HepG2 (cell line): ENCODE data around the gene CPNE5. TPM values are rescaled to one million over a fixed set of nuclear protein-coding genes. Genes with fewer than 3 reads are reported as not detected.

Experiments used
- ATAC-seq: fragments of 200-7000 bp; cut with Tn5 transposase; 3 replicates; pipeline ENCODE4 v1.9.1; 2020; ENCODE audit warnings: mild to moderate bottlenecking, moderate library complexity
- BruUV-seq: library from RNA; stranded (reverse); fragments of 400-500 nt; replicated peaks from 2 replicates; lab custom pipeline; 2021; lab: Mats Ljungman, UMichigan
- CTCF ChIA-PET: fragments of 300-600 bp; formaldehyde crosslinking; extraction: SDS; loops from one replicate; lab custom pipeline; 2021; ENCODE audit warnings: low total read pairs, inconsistent platforms, low intra/inter-chr PET ratio; lab: Yijun Ruan, JAX
- POLR2A ChIA-PET: fragments of 350-600 bp; sonication (Branson Sonifier 250); formaldehyde crosslinking; loops from one replicate; lab custom pipeline; 2020; ENCODE audit warnings: antibody characterized with exemption, inconsistent platforms; lab: Yijun Ruan, JAX
- DNase-seq: peaks from one replicate; pipeline ENCODE4 v3.0.0-alpha.2; 2015; ENCODE audit warnings: low spot score
- FAIRE-seq: peaks from 3 replicates; lab custom pipeline; 2011; peaks lifted over from hg19 to GRCh38; lab: Jason Lieb, UNC
- H2AFZ ChIP-seq: one replicate; pipeline ENCODE4 v1.6.1; 2011; ENCODE audit warnings: low read length, inconsistent platforms
- H3K27ac ChIP-seq: fragments of 300-600 bp; 3 replicates; pipeline ENCODE4 v1.8.0; 2011; ENCODE audit warnings: mixed run types, mild to moderate bottlenecking, mixed read lengths, low read length, inconsistent platforms; ENCODE audit not compliant: insufficient read depth; ENCODE audit errors: extremely low read length
- H3K27me3 ChIP-seq, 2 experiments: fragments of 200-600 bp in 1 of 2; 2 replicates in 1 of 2; 3 replicates in 1 of 2; pipeline versions ENCODE4 v1.6.0 to v1.8.0; 2011; ENCODE audit warnings: low read length in 2 of 2, mild to moderate bottlenecking in 2 of 2, moderate library complexity in 2 of 2, inconsistent platforms in 1 of 2; ENCODE audit not compliant: insufficient read depth in 2 of 2, control insufficient read depth in 1 of 2
- H3K36me3 ChIP-seq, 2 experiments: fragments of 200-600 bp in 1 of 2; replicated peaks in 1 of 2; 2 replicates in 1 of 2; 3 replicates in 1 of 2; pipeline versions ENCODE4 v1.5.1 to v1.8.0; 2011; ENCODE audit warnings: low read length in 2 of 2, inconsistent platforms in 1 of 2; ENCODE audit not compliant: insufficient read depth in 2 of 2, control insufficient read depth in 1 of 2
- H3K4me1 ChIP-seq: 2 replicates; pipeline ENCODE4 v1.5.1; 2012; ENCODE audit warnings: low read length, inconsistent platforms; ENCODE audit not compliant: insufficient read depth
- H3K4me2 ChIP-seq: 2 replicates; pipeline ENCODE4 v1.6.0; 2011; ENCODE audit warnings: low read depth, low read length, inconsistent platforms
- H3K4me3 ChIP-seq, 3 experiments: fragments of 200-600 bp in 1 of 3; sonication (generic), shearing (Covaris generic) in 1 of 3; replicated peaks in 1 of 3; 2 replicates each; pipeline ENCODE4 v1.5.1; 2011 to 2016; ENCODE audit warnings: low read length in 3 of 3, inconsistent platforms in 2 of 3, low read depth in 2 of 3, mild to moderate bottlenecking in 2 of 3, control low read depth in 1 of 3, mixed read lengths in 1 of 3; ENCODE audit not compliant: insufficient read depth in 1 of 3
- H3K79me2 ChIP-seq: one replicate; pipeline ENCODE4 v1.6.1; 2011; ENCODE audit warnings: low read length, inconsistent platforms; ENCODE audit not compliant: insufficient read depth
- H3K9ac ChIP-seq: 2 replicates; pipeline ENCODE4 v1.6.0; 2011; ENCODE audit warnings: mild to moderate bottlenecking, low read depth, low read length, inconsistent platforms; ENCODE audit not compliant: insufficient read depth
- H3K9me3 ChIP-seq: 2 replicates; pipeline ENCODE4 v1.5.1; 2012; ENCODE audit warnings: mild to moderate bottlenecking, low read length
- H4K20me1 ChIP-seq: 2 replicates; pipeline ENCODE4 v1.6.0; 2011; ENCODE audit warnings: inconsistent platforms, mild to moderate bottlenecking, low read length, moderate library complexity; ENCODE audit not compliant: insufficient read depth
- CCAR2 ChIP-seq: fragments of 200-400 bp; formaldehyde crosslinking; optimal IDR thresholded peaks from 2 replicates; pipeline ENCODE3; 2018; ENCODE audit warnings: low read depth, mild to moderate bottlenecking, low read length, moderate library complexity
- HNF4A ChIP-seq: sonication (generic); formaldehyde crosslinking; IDR thresholded peaks from 2 replicates; pipeline ENCODE4 v1.4.0; 2020; ENCODE audit warnings: missing genetic modification reagents
- PHF21A ChIP-seq: sonication (generic); formaldehyde crosslinking; IDR thresholded peaks from 2 replicates; pipeline ENCODE4 v1.5.0; 2020; ENCODE audit warnings: mild to moderate bottlenecking, missing genetic modification reagents
- THAP7 ChIP-seq: sonication (generic); formaldehyde crosslinking; IDR thresholded peaks from 2 replicates; pipeline ENCODE4 v1.8.1; 2023; ENCODE audit warnings: mild to moderate bottlenecking, missing genetic modification reagents
- TRIM22 ChIP-seq: fragments of 450-650 bp; IDR thresholded peaks from 2 replicates; pipeline ENCODE4 v1.6.1; 2017
- ZBTB3 ChIP-seq: sonication (generic); formaldehyde crosslinking; IDR thresholded peaks from 2 replicates; pipeline ENCODE4 v1.4.0; 2020; ENCODE audit warnings: low read depth, mild to moderate bottlenecking, moderate library complexity, missing genetic modification reagents, borderline replicate concordance
- ZBTB37 ChIP-seq: sonication (generic); formaldehyde crosslinking; IDR thresholded peaks from 2 replicates; pipeline ENCODE4 v1.4.0; 2020; ENCODE audit warnings: mild to moderate bottlenecking, missing genetic modification reagents
- ZBTB8A ChIP-seq: sonication (generic); formaldehyde crosslinking; IDR thresholded peaks from 2 replicates; pipeline ENCODE4 v1.4.0; 2020; ENCODE audit warnings: mild to moderate bottlenecking, low read depth, missing genetic modification reagents, borderline replicate concordance
- ZNF225 ChIP-seq: sonication (generic); formaldehyde crosslinking; IDR thresholded peaks from 2 replicates; pipeline ENCODE4 v1.4.0; 2020; ENCODE audit warnings: mild to moderate bottlenecking, missing genetic modification reagents
- ZNF260 ChIP-seq: sonication (generic); formaldehyde crosslinking; IDR thresholded peaks from 2 replicates; pipeline ENCODE4 v1.4.0; 2020; ENCODE audit warnings: missing genetic modification reagents, low read depth, mild to moderate bottlenecking, borderline replicate concordance
- ZNF33A ChIP-seq: sonication (generic); formaldehyde crosslinking; IDR thresholded peaks from 2 replicates; pipeline ENCODE4 v1.5.1; 2020; ENCODE audit warnings: missing genetic modification reagents, mild to moderate bottlenecking, moderate library complexity, borderline replicate concordance
- ZNF446 ChIP-seq: sonication (generic); formaldehyde crosslinking; IDR thresholded peaks from 2 replicates; pipeline ENCODE4 v1.5.0; 2020; ENCODE audit warnings: mild to moderate bottlenecking, missing genetic modification reagents
- ZNF576 ChIP-seq: sonication (generic); formaldehyde crosslinking; IDR thresholded peaks from 2 replicates; pipeline ENCODE4 v1.4.0; 2020; ENCODE audit warnings: mild to moderate bottlenecking, missing genetic modification reagents
- WGBS: methylation state at CpG from one replicate; pipeline ENCODE4 v1.1.6; 2017; ENCODE audit warnings: low lambda C conversion rate; 5-methylcytosine and 5-hydroxymethylcytosine counted together
- in situ Hi-C: cut with HindIII; loops from 2 replicates; pipeline ENCODE4 v1.10.0; 2017; ENCODE audit warnings: low pct_unique_long_range_greater_than_20kb; ENCODE audit not compliant: extremely low pct_ligation_motif_present
- intact Hi-C: fragments of 100-400 bp; cut with micrococcal nuclease; formaldehyde crosslinking; loops from one replicate; pipeline ENCODE4 v1.10.0; 2022; ENCODE audit not compliant: unreplicated experiment
- polyA plus RNA-seq, 8 experiments: library from polyadenylated mRNA; depleted of rRNA in 3 of 8; stranded (reverse) in 7 of 8; unstranded in 1 of 8; fragments of >200 nt; fragmentation: Illumina TruSeq in 4 of 8; extraction: Trizol in 4 of 8; gene quantifications; 2 replicates each; pipeline versions ENCODE4 v1.2.1 to v1.2.3, GENCODE V29; 2011 to 2016; ENCODE audit warnings: low read depth in 4 of 8, missing spikeins in 1 of 8, mixed read lengths in 1 of 8; ENCODE audit not compliant: insufficient read depth in 1 of 8
- total RNA-seq, 5 experiments: library from RNA; depleted of rRNA; stranded (reverse); fragments of >200 nt; fragmentation: Illumina TruSeq; extraction: Trizol; gene quantifications; 2 replicates each; pipeline ENCODE4 v1.2.3, GENCODE V29; 2016; ENCODE audit warnings: low read depth in 1 of 5

CPNE5 gene
- total and polyA plus RNA-seq, 2 of the 13 experiments (the other 11 are each of a cell fraction or from before 2014, with no cell fraction given) = 0.16 TPM; not detected in 1

GRCh38 chr6:36874443-36875249, 35.4 kb upstream of the CPNE5 start, which contains the start of gene PPIL1:
TSS of gene PPIL1 (minus strand) at chr6:36874803. CDS start at chr6:36874772, 31 bp downstream.
- Histone ChIP-seq H3K4me3 (peak within 1 kb of the TSS; percentile 79 to 94 (median 83)), H2AFZ (peak within 1 kb of the TSS; percentile 98), H3K4me2 (peak within 1 kb of the TSS; percentile 92), H3K9me3 (no peaks in the 10 kb centered on the region), H3K27me3 (peaks cover 0 to 13% of the 10 kb centered on the region in 2 experiments; a peak in 2 of 5 replicates), H3K79me2 (peaks cover 22% of the 10 kb centered on the region), H4K20me1 (no peaks in the 10 kb centered on the region), H3K9ac (peak within 1 kb of the TSS; percentile 90), H3K4me1 (peaks cover 49% of the 10 kb centered on the region), H3K36me3 (peaks cover 1 to 23% of the 10 kb centered on the region in 2 experiments; a peak in 4 of 5 replicates), H3K27ac (peak within 1 kb of the TSS; percentile 83)
- BruUV-seq = no TSS peak
- FAIRE-seq (peak; percentile 81), ATAC-seq (peak; percentile 91), DNase-seq (peak; percentile 90)
- CTCF ChIA-PET = interaction anchor here (0.6 to 1.8 kb wide), 4 partner anchors 11 to 109 kb away, joined by 3 to 8 read pairs (median 4); partner anchors contain the start of gene C6orf89
- WGBS = under 1% methylated on average over 53 of the region's 54 CpGs
- intact Hi-C loops (no loop called here), in situ Hi-C loops (no loop called here)
- POLR2A ChIA-PET = interaction anchor here (0.6 to 2.9 kb wide), 20 partner anchors 9 to 1373 kb away, joined by 3 to 61 read pairs (median 4); partner anchors contain the start of genes C6orf89, CDKN1A, MTCH1 and TBC1D22B
- peak; percentile 83 for TF ChIP-seq CCAR2
- 0 out of 2 replicates have a peak, but pooled peaks have one; percentile 73 for TF ChIP-seq ZNF576 (CRISPR knock-in tag)
- TF ChIP-seq ZBTB37 (CRISPR knock-in tag) = peak; percentile 39; the same call in 1 of the 2 replicates
- TF ChIP-seq ZBTB8A (CRISPR knock-in tag) = no peak
- no peak for TF ChIP-seq TRIM22
- TF ChIP-seq ZNF260 (CRISPR knock-in tag) = no peak
- peak; percentile 43 for TF ChIP-seq HNF4A
- peak; percentile 87; the same call in 1 of the 2 replicates for TF ChIP-seq ZNF225 (CRISPR knock-in tag)
- no peak for TF ChIP-seq ZNF33A (CRISPR knock-in tag)
- TF ChIP-seq ZBTB3 (CRISPR knock-in tag) = peak; percentile 76; the same call in 1 of the 2 replicates
- TF ChIP-seq ZNF446 (CRISPR knock-in tag) = 0 out of 2 replicates have a peak, but pooled peaks have one; percentile 24
- peak; percentile 92; the same call in 1 of the 2 replicates for TF ChIP-seq PHF21A
- TF ChIP-seq THAP7 (CRISPR knock-in tag) = peak; percentile 91
